HCT116 (cell line): Measurements from ENCODE around the gene PVR. TPM values are rescaled to one million over a fixed set of nuclear protein-coding genes. Genes with fewer than 3 reads are reported as not detected.

Experiments
- ATAC-seq: fragments of 200-7000 bp; cut with Tn5 transposase; 2 replicates; pipeline ENCODE4 v1.9.1; 2020; ENCODE audit warnings: mild to moderate bottlenecking, moderate library complexity
- BruUV-seq: library from RNA; stranded (reverse); fragments of 400-500 nt; replicated peaks from 2 replicates; lab custom pipeline; 2021; lab: Mats Ljungman, UMichigan
- CTCF ChIA-PET: fragments of 300-600 bp; sonication (Branson Sonifier 250); formaldehyde crosslinking; loops from one replicate; lab custom pipeline; 2021; ENCODE audit warnings: antibody characterized with exemption; lab: Charles Lee
- POLR2A ChIA-PET: fragments of 300-600, 350-600 bp; sonication (Branson Sonifier 250); formaldehyde crosslinking; loops from one replicate; lab custom pipeline; 2021; ENCODE audit warnings: antibody characterized with exemption; lab: Charles Lee
- RAD21 ChIA-PET, 2 experiments: fragments of 300-600 bp; sonication (Branson Sonifier 250); formaldehyde crosslinking; loops; one replicate each; lab custom pipeline; 2023; ENCODE audit warnings: low total read pairs in 2 of 2; ENCODE audit not compliant: uncharacterized antibody in 2 of 2, unreplicated experiment in 2 of 2, low non-redundant PET in 1 of 2; lab: Charles Lee
- DNase-seq: peaks from one replicate; pipeline ENCODE4 v3.0.0-alpha.2; 2010; ENCODE audit warnings: low read depth, low spot score
- H2AFZ ChIP-seq: fragments of 200-600 bp; shearing (Covaris generic), sonication (generic); 2 replicates; pipeline ENCODE4 v1.6.1; 2017; ENCODE audit warnings: low read depth, mixed run types, mixed read lengths, antibody characterized with exemption, low read length; ENCODE audit not compliant: poor library complexity, severe bottlenecking
- H3K27ac ChIP-seq: 2 replicates; pipeline ENCODE4 v1.5.1; 2012; ENCODE audit warnings: low read depth, low read length
- H3K27me3 ChIP-seq: fragments of 200-600 bp; sonication (generic); 2 replicates; pipeline ENCODE4 v1.6.1; 2016; ENCODE audit warnings: mixed run types, low read length, mixed read lengths; ENCODE audit not compliant: insufficient read depth
- H3K36me3 ChIP-seq, 2 experiments: fragments of 200-500 bp in 1 of 2; fragments of 200-600 bp in 1 of 2; sonication (Bioruptor generic) in 1 of 2; sonication (generic) in 1 of 2; 2 replicates each; pipeline versions ENCODE4 v1.5.1 to v1.6.1; 2014 to 2016; ENCODE audit warnings: low read length in 2 of 2, inconsistent platforms in 1 of 2, mixed read lengths in 1 of 2, mixed run types in 1 of 2; ENCODE audit not compliant: insufficient read depth in 2 of 2, control insufficient read depth in 1 of 2
- H3K4me1 ChIP-seq, 2 experiments: fragments of 200-600 bp in 1 of 2; sonication (generic) in 1 of 2; 2 replicates each; pipeline versions ENCODE4 v1.5.1 to v1.6.1; 2012 to 2017; ENCODE audit warnings: low read length in 2 of 2, inconsistent platforms in 1 of 2, mild to moderate bottlenecking in 1 of 2, mixed read lengths in 1 of 2, mixed run types in 1 of 2, moderate library complexity in 1 of 2; ENCODE audit not compliant: insufficient read depth in 2 of 2, control insufficient read depth in 1 of 2
- H3K4me2 ChIP-seq: fragments of 200-600 bp; sonication (generic); 2 replicates; pipeline ENCODE4 v1.6.1; 2017; ENCODE audit warnings: mixed run types, low read length, mixed read lengths
- H3K4me3 ChIP-seq, 2 experiments: fragments of 200-600 bp in 1 of 2; sonication (generic) in 1 of 2; replicated peaks in 1 of 2; 2 replicates each; pipeline ENCODE4 v1.5.1; 2011 to 2016; ENCODE audit warnings: low read length in 2 of 2, control low read depth in 1 of 2, low read depth in 1 of 2, mild to moderate bottlenecking in 1 of 2, mixed read lengths in 1 of 2, mixed run types in 1 of 2
- H3K79me2 ChIP-seq: fragments of 200-600 bp; sonication (generic); 2 replicates; pipeline ENCODE4 v1.6.1; 2017; ENCODE audit warnings: mild to moderate bottlenecking, mixed run types, low read length, moderate library complexity, mixed read lengths; ENCODE audit not compliant: insufficient read depth
- H3K9ac ChIP-seq: fragments of 200-600 bp; sonication (generic); 2 replicates; pipeline ENCODE4 v1.6.1; 2016; ENCODE audit warnings: low read length, mixed read lengths
- H3K9me2 ChIP-seq: fragments of 200-600 bp; sonication (generic), shearing (Covaris generic); 2 replicates; pipeline ENCODE4 v1.6.1; 2017; ENCODE audit warnings: mixed run types, mild to moderate bottlenecking, moderate library complexity; ENCODE audit not compliant: insufficient read depth
- H3K9me3 ChIP-seq, 2 experiments: fragments of 200-500 bp in 1 of 2; fragments of 200-600 bp in 1 of 2; sonication (Bioruptor generic) in 1 of 2; sonication (generic) in 1 of 2; 2 replicates each; pipeline ENCODE4 v1.6.1; 2014 to 2017; ENCODE audit warnings: low read length in 2 of 2, mixed read lengths in 2 of 2, inconsistent platforms in 1 of 2, low read depth in 1 of 2, mild to moderate bottlenecking in 1 of 2, mixed run types in 1 of 2, moderate library complexity in 1 of 2; ENCODE audit not compliant: control insufficient read depth in 1 of 2, insufficient read depth in 1 of 2
- H4K20me1 ChIP-seq: fragments of 200-600 bp; sonication (generic), shearing (Covaris generic); 2 replicates; pipeline ENCODE4 v1.6.1; 2017; ENCODE audit warnings: mixed run types, mild to moderate bottlenecking, moderate library complexity; ENCODE audit not compliant: insufficient read depth
- CBX3 ChIP-seq: IDR thresholded peaks from 2 replicates; pipeline ENCODE4 v1.6.1; 2012; ENCODE audit warnings: low read depth
- CEBPB ChIP-seq: IDR thresholded peaks from 2 replicates; pipeline ENCODE4 v1.6.1; 2012; ENCODE audit warnings: low read depth
- EGR1 ChIP-seq: IDR thresholded peaks from 2 replicates; pipeline ENCODE4 v1.6.1; 2012; ENCODE audit warnings: low read depth
- EZH2 ChIP-seq: fragments of 200-600 bp; sonication (generic); IDR thresholded peaks from 2 replicates; pipeline ENCODE4 v1.6.1; 2017; ENCODE audit warnings: antibody characterized with exemption, mixed run types
- EZH2phosphoT487 ChIP-seq: fragments of 200-600 bp; IDR thresholded peaks from 2 replicates; pipeline ENCODE4 v1.6.1; 2018; ENCODE audit warnings: antibody characterized with exemption, borderline replicate concordance
- FOSL1 ChIP-seq: IDR thresholded peaks from 2 replicates; pipeline ENCODE4 v1.6.1; 2012; ENCODE audit warnings: low read depth
- JUND ChIP-seq: IDR thresholded peaks from 2 replicates; pipeline ENCODE4 v1.6.1; 2012
- POLR2A ChIP-seq: IDR thresholded peaks from 2 replicates; pipeline ENCODE4 v1.7.0; 2011; ENCODE audit warnings: borderline replicate concordance; ENCODE audit not compliant: insufficient read depth, insufficient read length; ENCODE audit errors: extremely low read depth
- RAD21 ChIP-seq: IDR thresholded peaks from 2 replicates; pipeline ENCODE4 v1.6.1; 2012; ENCODE audit warnings: low read depth, mild to moderate bottlenecking
- SIN3A ChIP-seq: IDR thresholded peaks from 2 replicates; pipeline ENCODE4 v1.6.1; 2012; ENCODE audit warnings: low read depth
- SP1 ChIP-seq: IDR thresholded peaks from 2 replicates; pipeline ENCODE4 v1.6.1; 2012; ENCODE audit warnings: low read depth
- TCF7L2 ChIP-seq: IDR thresholded peaks from 2 replicates; pipeline ENCODE4 v1.7.0; 2011; ENCODE audit warnings: borderline replicate concordance, inconsistent platforms; ENCODE audit not compliant: insufficient read depth, insufficient read length; ENCODE audit errors: extremely low read depth
- ZFX ChIP-seq: fragments of 450-650 bp; IDR thresholded peaks from 2 replicates; pipeline ENCODE4 v1.6.1; 2017
- intact Hi-C: fragments of 100-400 bp; cut with micrococcal nuclease; formaldehyde crosslinking; loops from 2 replicates; pipeline ENCODE4 v1.10.0; 2022
- total RNA-seq: library from RNA; stranded (reverse); gene quantifications from one replicate; pipeline ENCODE4 v1.2.1, GENCODE V29; 2021; ENCODE audit not compliant: unreplicated experiment
- TF ChIP-seq, protein P1 (sequence below): IDR thresholded peaks from 2 replicates; pipeline ENCODE4 v1.6.1; 2012
- TF ChIP-seq, protein P2 (sequence below): IDR thresholded peaks from 2 replicates; pipeline ENCODE4 v1.6.1; 2012
- TF ChIP-seq, protein P3 (sequence below), 3 experiments: fragments of 200-600 bp in 1 of 3; sonication (generic) in 1 of 3; IDR thresholded peaks in 2 of 3; conservative IDR thresholded peaks in 1 of 3; 2 replicates each; pipeline ENCODE4 v1.5.1; 2012 to 2017; ENCODE audit warnings: low read depth in 2 of 3, low read length in 2 of 3, antibody characterized with exemption in 1 of 3, borderline replicate concordance in 1 of 3, control low read depth in 1 of 3, mild to moderate bottlenecking in 1 of 3, mixed read lengths in 1 of 3, mixed run types in 1 of 3, moderate library complexity in 1 of 3; ENCODE audit not compliant: insufficient read depth in 1 of 3
- TF ChIP-seq, protein P4 (sequence below): IDR thresholded peaks from 2 replicates; pipeline ENCODE4 v1.6.1; 2012; ENCODE audit warnings: low read depth

The PVR gene
- total RNA-seq, 1 experiment from 2014 or later = 62.0 TPM

DNA sequence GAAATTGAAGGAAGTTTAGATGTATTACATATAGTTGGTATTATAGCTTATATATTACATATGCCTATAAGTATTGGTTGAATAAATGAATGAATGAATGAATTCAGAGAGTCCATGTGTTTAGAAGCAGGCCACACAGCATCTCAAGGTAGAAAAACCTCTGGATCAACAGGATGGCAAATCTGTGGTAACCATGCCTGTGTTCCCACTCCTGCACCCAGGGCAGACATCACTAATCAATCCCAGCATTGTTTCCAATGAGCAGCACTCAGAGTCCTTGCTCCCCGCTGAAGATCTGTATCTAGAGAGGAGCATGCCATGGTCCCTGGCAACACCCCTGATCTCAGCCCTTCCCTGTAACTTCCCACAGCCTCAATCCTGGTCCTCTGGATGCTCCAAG is 28.5 kb downstream of the PVR start:
- ATAC-seq (no peak), DNase-seq (no peak)
- ChIA-PET POLR2A (no interaction called here), CTCF (interaction anchor here (0.9 kb wide), 1 partner anchor 101 kb away, joined by 3 read pairs; no protein-coding TSS in a partner anchor), RAD21 (no interaction called here)
- Histone ChIP-seq H3K79me2 (no peaks in the 10 kb centered on the region), H3K4me2 (no peak overlapping the region), H3K4me1 (peaks cover 7 to 27% of the 10 kb centered on the region in 2 experiments), H3K27ac (no peak overlapping the region), H4K20me1 (no peaks in the 10 kb centered on the region), H2AFZ (no peak overlapping the region), H3K4me3 (no peak overlapping the region), H3K27me3 (no peaks in the 10 kb centered on the region), H3K9me3 (no peaks in the 10 kb centered on the region), H3K9ac (no peak overlapping the region), H3K36me3 (no peaks in the 10 kb centered on the region), H3K9me2 (no peaks in the 10 kb centered on the region)
- TF ChIP-seq TCF7L2 (no peak), POLR2A (no peak)
- no TSS peak for BruUV-seq
- intact Hi-C loops = no loop called here

DNA sequence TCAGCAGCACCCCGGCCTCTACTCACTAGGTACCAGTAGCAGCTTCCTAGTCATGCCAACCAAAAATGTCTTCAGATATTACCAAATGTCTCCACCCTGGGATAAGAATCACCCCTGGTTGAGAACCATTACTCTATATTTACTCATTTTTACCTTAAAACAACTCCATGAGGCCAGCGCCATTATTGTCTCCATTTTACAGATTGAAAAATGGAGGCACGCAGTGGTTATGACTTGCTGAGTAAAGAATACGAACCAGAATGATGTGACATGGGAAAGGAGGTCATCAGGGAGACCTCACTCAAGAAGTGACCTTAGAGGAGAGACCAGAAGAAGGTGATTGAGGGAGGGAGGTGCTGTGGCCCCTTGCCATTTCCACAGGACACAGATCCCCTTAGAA is 29.8 kb downstream of the PVR start:
- ATAC-seq (no peak), DNase-seq (no peak)
- Histone ChIP-seq H3K9me3 (no peaks in the 10 kb centered on the region), H3K36me3 (no peaks in the 10 kb centered on the region), H3K4me1 (peaks cover 13 to 37% of the 10 kb centered on the region in 2 experiments), H2AFZ (no peak overlapping the region), H3K9ac (no peak overlapping the region), H3K9me2 (no peaks in the 10 kb centered on the region), H4K20me1 (no peaks in the 10 kb centered on the region), H3K27ac (no peak overlapping the region), H3K4me3 (no peak overlapping the region), H3K4me2 (no peak overlapping the region), H3K27me3 (no peaks in the 10 kb centered on the region), H3K79me2 (no peaks in the 10 kb centered on the region)
- RAD21 ChIA-PET = no interaction called here
- POLR2A ChIA-PET = no interaction called here
- no TSS peak for BruUV-seq
- CTCF ChIA-PET = no interaction called here
- intact Hi-C loops = no loop called here
- TF ChIP-seq ZFX (no peak), JUND (no peak), SIN3A (no peak), EGR1 (no peak), TCF7L2 (no peak), POLR2A (no peak), FOSL1 (no peak), EZH2phosphoT487 (no peak), SP1 (no peak), RAD21 (no peak), EZH2 (no peak), CEBPB (no peak), CBX3 (no peak)
- TF ChIP-seq, protein P1, sequence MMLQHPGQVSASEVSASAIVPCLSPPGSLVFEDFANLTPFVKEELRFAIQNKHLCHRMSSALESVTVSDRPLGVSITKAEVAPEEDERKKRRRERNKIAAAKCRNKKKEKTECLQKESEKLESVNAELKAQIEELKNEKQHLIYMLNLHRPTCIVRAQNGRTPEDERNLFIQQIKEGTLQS = no peak
- TF ChIP-seq, protein P2, sequence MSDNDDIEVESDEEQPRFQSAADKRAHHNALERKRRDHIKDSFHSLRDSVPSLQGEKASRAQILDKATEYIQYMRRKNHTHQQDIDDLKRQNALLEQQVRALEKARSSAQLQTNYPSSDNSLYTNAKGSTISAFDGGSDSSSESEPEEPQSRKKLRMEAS = no peak
- TF ChIP-seq, protein P3, sequence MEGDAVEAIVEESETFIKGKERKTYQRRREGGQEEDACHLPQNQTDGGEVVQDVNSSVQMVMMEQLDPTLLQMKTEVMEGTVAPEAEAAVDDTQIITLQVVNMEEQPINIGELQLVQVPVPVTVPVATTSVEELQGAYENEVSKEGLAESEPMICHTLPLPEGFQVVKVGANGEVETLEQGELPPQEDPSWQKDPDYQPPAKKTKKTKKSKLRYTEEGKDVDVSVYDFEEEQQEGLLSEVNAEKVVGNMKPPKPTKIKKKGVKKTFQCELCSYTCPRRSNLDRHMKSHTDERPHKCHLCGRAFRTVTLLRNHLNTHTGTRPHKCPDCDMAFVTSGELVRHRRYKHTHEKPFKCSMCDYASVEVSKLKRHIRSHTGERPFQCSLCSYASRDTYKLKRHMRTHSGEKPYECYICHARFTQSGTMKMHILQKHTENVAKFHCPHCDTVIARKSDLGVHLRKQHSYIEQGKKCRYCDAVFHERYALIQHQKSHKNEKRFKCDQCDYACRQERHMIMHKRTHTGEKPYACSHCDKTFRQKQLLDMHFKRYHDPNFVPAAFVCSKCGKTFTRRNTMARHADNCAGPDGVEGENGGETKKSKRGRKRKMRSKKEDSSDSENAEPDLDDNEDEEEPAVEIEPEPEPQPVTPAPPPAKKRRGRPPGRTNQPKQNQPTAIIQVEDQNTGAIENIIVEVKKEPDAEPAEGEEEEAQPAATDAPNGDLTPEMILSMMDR (IDR thresholded peaks at IDR 0.05 in 2 of 3, conservative IDR thresholded peaks at IDR 0.05 in 1 of 3; ENCODE audit: borderline replicate concordance in 1 of 3, insufficient read depth in 1 of 3, low read depth in 2 of 3, low read length in 2 of 3) = no peak
- TF ChIP-seq, protein P4, sequence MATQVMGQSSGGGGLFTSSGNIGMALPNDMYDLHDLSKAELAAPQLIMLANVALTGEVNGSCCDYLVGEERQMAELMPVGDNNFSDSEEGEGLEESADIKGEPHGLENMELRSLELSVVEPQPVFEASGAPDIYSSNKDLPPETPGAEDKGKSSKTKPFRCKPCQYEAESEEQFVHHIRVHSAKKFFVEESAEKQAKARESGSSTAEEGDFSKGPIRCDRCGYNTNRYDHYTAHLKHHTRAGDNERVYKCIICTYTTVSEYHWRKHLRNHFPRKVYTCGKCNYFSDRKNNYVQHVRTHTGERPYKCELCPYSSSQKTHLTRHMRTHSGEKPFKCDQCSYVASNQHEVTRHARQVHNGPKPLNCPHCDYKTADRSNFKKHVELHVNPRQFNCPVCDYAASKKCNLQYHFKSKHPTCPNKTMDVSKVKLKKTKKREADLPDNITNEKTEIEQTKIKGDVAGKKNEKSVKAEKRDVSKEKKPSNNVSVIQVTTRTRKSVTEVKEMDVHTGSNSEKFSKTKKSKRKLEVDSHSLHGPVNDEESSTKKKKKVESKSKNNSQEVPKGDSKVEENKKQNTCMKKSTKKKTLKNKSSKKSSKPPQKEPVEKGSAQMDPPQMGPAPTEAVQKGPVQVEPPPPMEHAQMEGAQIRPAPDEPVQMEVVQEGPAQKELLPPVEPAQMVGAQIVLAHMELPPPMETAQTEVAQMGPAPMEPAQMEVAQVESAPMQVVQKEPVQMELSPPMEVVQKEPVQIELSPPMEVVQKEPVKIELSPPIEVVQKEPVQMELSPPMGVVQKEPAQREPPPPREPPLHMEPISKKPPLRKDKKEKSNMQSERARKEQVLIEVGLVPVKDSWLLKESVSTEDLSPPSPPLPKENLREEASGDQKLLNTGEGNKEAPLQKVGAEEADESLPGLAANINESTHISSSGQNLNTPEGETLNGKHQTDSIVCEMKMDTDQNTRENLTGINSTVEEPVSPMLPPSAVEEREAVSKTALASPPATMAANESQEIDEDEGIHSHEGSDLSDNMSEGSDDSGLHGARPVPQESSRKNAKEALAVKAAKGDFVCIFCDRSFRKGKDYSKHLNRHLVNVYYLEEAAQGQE = no peak
